SK-N-SH (cell line): ENCODE data around the gene ACLY. TPM values are rescaled to one million over a fixed set of nuclear protein-coding genes. Genes with fewer than 3 reads are reported as not detected.

Experiments
- CTCF ChIA-PET: fragments of 300-600, 350-600 bp; formaldehyde crosslinking; extraction: SDS; loops from one replicate; lab custom pipeline; 2021; lab: Yijun Ruan, JAX
- POLR2A ChIA-PET: fragments of 350-600 bp; sonication (Branson Sonifier 250); formaldehyde crosslinking; extraction: SDS; loops from one replicate; lab custom pipeline; 2020; ENCODE audit warnings: antibody characterized with exemption, inconsistent platforms; lab: Yijun Ruan, JAX
- DNase-seq: peaks from one replicate; pipeline ENCODE4 v3.0.0; 2012
- H2AFZ ChIP-seq: fragments of 200-600 bp; sonication (generic); 2 replicates; pipeline ENCODE4 v1.8.1; 2016; ENCODE audit warnings: antibody characterized with exemption, mild to moderate bottlenecking, low read depth
- H3F3A ChIP-seq: fragments of 200-600 bp; sonication (generic); replicated peaks from 2 replicates; pipeline ENCODE3; 2016; ENCODE audit warnings: antibody characterized with exemption, mild to moderate bottlenecking; ENCODE audit not compliant: insufficient read depth
- H3K27ac ChIP-seq, 2 experiments: fragments of 200-500 bp in 1 of 2; fragments of 200-600 bp in 1 of 2; sonication (Bioruptor generic) in 1 of 2; sonication (generic), shearing (Covaris generic) in 1 of 2; 2 replicates each; pipeline versions ENCODE4 v1.5.1 to v1.6.1; 2014 to 2016; ENCODE audit warnings: low read depth in 2 of 2, inconsistent platforms in 1 of 2, low read length in 1 of 2, mild to moderate bottlenecking in 1 of 2, mixed read lengths in 1 of 2
- H3K27me3 ChIP-seq: fragments of 200-600 bp; sonication (generic), shearing (Covaris generic); 2 replicates; pipeline ENCODE4 v1.6.1; 2016; ENCODE audit warnings: mixed run types; ENCODE audit not compliant: insufficient read depth
- H3K36me3 ChIP-seq, 2 experiments: fragments of 200-500 bp in 1 of 2; fragments of 200-600 bp in 1 of 2; sonication (Bioruptor generic) in 1 of 2; sonication (generic) in 1 of 2; replicated peaks in 1 of 2; 2 replicates each; pipeline versions ENCODE3 to v1.5.1; 2014 to 2016; ENCODE audit warnings: low read length in 1 of 2, mild to moderate bottlenecking in 1 of 2; ENCODE audit not compliant: insufficient read depth in 2 of 2, control insufficient read depth in 1 of 2
- H3K4me1 ChIP-seq, 2 experiments: fragments of 200-500 bp in 1 of 2; fragments of 200-600 bp in 1 of 2; sonication (Bioruptor generic) in 1 of 2; sonication (generic), shearing (Covaris generic) in 1 of 2; 2 replicates each; pipeline versions ENCODE4 v1.5.1 to v1.6.1; 2014 to 2016; ENCODE audit warnings: low read depth in 1 of 2, low read length in 1 of 2, mixed run types in 1 of 2; ENCODE audit not compliant: insufficient read depth in 2 of 2, control insufficient read depth in 1 of 2
- H3K4me2 ChIP-seq: fragments of 200-600 bp; sonication (generic), shearing (Covaris generic); 2 replicates; pipeline ENCODE4 v1.6.1; 2017; ENCODE audit warnings: mixed run types
- H3K4me3 ChIP-seq, 2 experiments: fragments of 200-500 bp in 1 of 2; fragments of 200-600 bp in 1 of 2; sonication (Bioruptor generic) in 1 of 2; sonication (generic), shearing (Covaris generic) in 1 of 2; 2 replicates each; pipeline versions ENCODE4 v1.5.1 to v1.8.1; 2014 to 2016; ENCODE audit warnings: low read depth in 2 of 2, inconsistent platforms in 1 of 2, low read length in 1 of 2, mild to moderate bottlenecking in 1 of 2, mixed read lengths in 1 of 2, moderate library complexity in 1 of 2
- H3K79me2 ChIP-seq: fragments of 200-600 bp; sonication (generic); 2 replicates; pipeline ENCODE4 v1.8.1; 2017; ENCODE audit warnings: mild to moderate bottlenecking; ENCODE audit not compliant: insufficient read depth
- H3K9ac ChIP-seq: fragments of 200-600 bp; sonication (generic); 2 replicates; pipeline ENCODE4 v1.6.1; 2017; ENCODE audit warnings: mixed run types
- H3K9me2 ChIP-seq: fragments of 200-600 bp; sonication (generic); 2 replicates; pipeline ENCODE4 v1.6.1; 2017; ENCODE audit warnings: mixed run types
- H3K9me3 ChIP-seq: fragments of 200-600 bp; sonication (generic); 2 replicates; pipeline ENCODE4 v1.6.1; 2017; ENCODE audit warnings: mixed run types, mild to moderate bottlenecking, moderate library complexity
- H4K20me1 ChIP-seq: fragments of 200-600 bp; sonication (generic); 2 replicates; pipeline ENCODE4 v1.6.1; 2017; ENCODE audit warnings: mild to moderate bottlenecking, mixed run types; ENCODE audit not compliant: insufficient read depth
- CHD2 ChIP-seq: fragments of 150-350 bp; IDR thresholded peaks from 2 replicates; pipeline ENCODE4 v1.6.1; 2018; ENCODE audit warnings: low read length; ENCODE audit not compliant: partially characterized antibody
- EP300 ChIP-seq, 2 experiments: IDR thresholded peaks; 2 replicates each; pipeline versions ENCODE4 v1.4.0 to v1.6.1; 2012; ENCODE audit warnings: borderline replicate concordance in 1 of 2, low read depth in 1 of 2, low read length in 1 of 2
- EZH2phosphoT487 ChIP-seq: fragments of 200-600 bp; sonication (generic); IDR thresholded peaks from 2 replicates; pipeline ENCODE4 v1.6.1; 2017; ENCODE audit warnings: low read depth, mixed run types, mild to moderate bottlenecking, antibody characterized with exemption, moderate library complexity, borderline replicate concordance
- FOXJ3 ChIP-seq: sonication (generic); formaldehyde crosslinking; IDR thresholded peaks from 2 replicates; pipeline ENCODE4 v1.5.1; 2020; ENCODE audit warnings: mild to moderate bottlenecking, missing genetic modification reagents
- GABPA ChIP-seq: IDR thresholded peaks from 2 replicates; pipeline ENCODE4 v1.4.0; 2012; ENCODE audit warnings: low read depth, mild to moderate bottlenecking
- JUND ChIP-seq: IDR thresholded peaks from 2 replicates; pipeline ENCODE4 v1.4.0; 2012
- MEF2A ChIP-seq: IDR thresholded peaks from 2 replicates; pipeline ENCODE4 v1.4.0; 2012; ENCODE audit warnings: low read depth, borderline replicate concordance
- MXI1 ChIP-seq: IDR thresholded peaks from 2 replicates; pipeline ENCODE4 v1.6.1; 2012; ENCODE audit warnings: mild to moderate bottlenecking, low read depth, low read length, improper control_type of control experiment
- NFIC ChIP-seq: IDR thresholded peaks from 2 replicates; pipeline ENCODE4 v1.4.0; 2012; ENCODE audit warnings: borderline replicate concordance
- POLR2AphosphoS5 ChIP-seq: IDR thresholded peaks from 2 replicates; pipeline ENCODE4 v1.6.1; 2012; ENCODE audit warnings: low read depth, low read length
- RCOR1 ChIP-seq: fragments of 150-350 bp; IDR thresholded peaks from 2 replicates; pipeline ENCODE4 v1.6.1; 2017; ENCODE audit warnings: antibody characterized with exemption, low read length
- REST ChIP-seq: IDR thresholded peaks from 2 replicates; pipeline ENCODE4 v1.6.1; 2012; ENCODE audit warnings: mild to moderate bottlenecking, low read depth, low read length, moderate library complexity
- RFX5 ChIP-seq: IDR thresholded peaks from 2 replicates; pipeline ENCODE4 v1.6.1; 2012; ENCODE audit warnings: mild to moderate bottlenecking, improper control_type of control experiment, low read length
- RXRA ChIP-seq: IDR thresholded peaks from 2 replicates; pipeline ENCODE4 v1.4.0; 2012; ENCODE audit warnings: low read depth, mild to moderate bottlenecking, borderline replicate concordance
- TEAD4 ChIP-seq: IDR thresholded peaks from 2 replicates; pipeline ENCODE4 v1.4.0; 2012; ENCODE audit warnings: mild to moderate bottlenecking, borderline replicate concordance; ENCODE audit not compliant: insufficient read depth
- ZBTB33 ChIP-seq: IDR thresholded peaks from 2 replicates; pipeline ENCODE4 v1.4.0; 2012; ENCODE audit warnings: low read depth, borderline replicate concordance
- WGBS: methylation state at CpG from one replicate; pipeline ENCODE4 v1.1.6; 2017; ENCODE audit warnings: low lambda C conversion rate; 5-methylcytosine and 5-hydroxymethylcytosine counted together
- polyA plus RNA-seq, 3 experiments: library from polyadenylated mRNA; depleted of rRNA; stranded (reverse); fragments of >200 nt; gene quantifications; 2 replicates each; pipeline ENCODE4 v1.2.3, GENCODE V29; 2012
- TF ChIP-seq, protein P1 (sequence below): IDR thresholded peaks from 2 replicates; pipeline ENCODE4 v1.4.0; 2012; ENCODE audit warnings: low read depth, borderline replicate concordance

Gene ACLY
- polyA plus RNA-seq, 1 of the 3 experiments (the other 2 are of a cell fraction): 163 TPM

DNA sequence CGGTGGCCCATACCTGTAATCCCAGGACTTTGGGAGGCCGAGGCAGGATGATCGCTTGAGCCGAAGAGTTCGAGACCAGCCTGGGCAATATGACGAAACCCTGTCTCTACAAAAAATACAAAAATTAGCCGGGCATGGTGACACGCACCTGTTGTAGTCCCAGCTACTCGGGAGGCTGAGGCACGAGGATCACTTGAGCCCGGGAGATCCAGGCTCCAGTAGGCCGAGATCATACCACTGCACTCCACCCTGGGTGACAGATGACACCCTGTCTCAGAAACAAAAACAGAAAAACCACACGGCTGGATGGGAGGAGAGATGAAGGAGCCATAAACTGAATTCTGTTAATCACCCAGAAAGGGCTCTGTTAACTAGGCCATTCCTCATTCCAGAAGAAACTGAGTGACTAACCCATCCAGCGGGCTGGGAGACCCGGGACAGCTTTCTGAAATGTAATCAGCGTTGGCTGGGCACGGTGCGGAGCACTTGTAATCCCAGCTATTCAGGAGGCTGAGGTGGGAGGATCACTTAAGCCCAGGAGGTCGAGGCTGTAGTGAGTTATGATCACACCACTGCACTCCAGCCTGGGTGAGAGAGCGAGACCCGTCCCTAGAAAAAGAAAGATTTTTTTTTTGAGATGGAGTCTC is 82.1 kb downstream of the ACLY start (continued):
- TF ChIP-seq ZBTB33: no peak
- TF ChIP-seq JUND: no peak
- no peak for TF ChIP-seq TEAD4
- TF ChIP-seq MXI1: no peak
- no peak for TF ChIP-seq RXRA
- no peak for TF ChIP-seq NFIC
- TF ChIP-seq, protein P1, sequence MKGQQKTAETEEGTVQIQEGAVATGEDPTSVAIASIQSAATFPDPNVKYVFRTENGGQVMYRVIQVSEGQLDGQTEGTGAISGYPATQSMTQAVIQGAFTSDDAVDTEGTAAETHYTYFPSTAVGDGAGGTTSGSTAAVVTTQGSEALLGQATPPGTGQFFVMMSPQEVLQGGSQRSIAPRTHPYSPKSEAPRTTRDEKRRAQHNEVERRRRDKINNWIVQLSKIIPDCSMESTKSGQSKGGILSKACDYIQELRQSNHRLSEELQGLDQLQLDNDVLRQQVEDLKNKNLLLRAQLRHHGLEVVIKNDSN: no peak
- TF ChIP-seq RFX5: no peak
- TF ChIP-seq, all 33 proteins: peak for 0

DNA sequence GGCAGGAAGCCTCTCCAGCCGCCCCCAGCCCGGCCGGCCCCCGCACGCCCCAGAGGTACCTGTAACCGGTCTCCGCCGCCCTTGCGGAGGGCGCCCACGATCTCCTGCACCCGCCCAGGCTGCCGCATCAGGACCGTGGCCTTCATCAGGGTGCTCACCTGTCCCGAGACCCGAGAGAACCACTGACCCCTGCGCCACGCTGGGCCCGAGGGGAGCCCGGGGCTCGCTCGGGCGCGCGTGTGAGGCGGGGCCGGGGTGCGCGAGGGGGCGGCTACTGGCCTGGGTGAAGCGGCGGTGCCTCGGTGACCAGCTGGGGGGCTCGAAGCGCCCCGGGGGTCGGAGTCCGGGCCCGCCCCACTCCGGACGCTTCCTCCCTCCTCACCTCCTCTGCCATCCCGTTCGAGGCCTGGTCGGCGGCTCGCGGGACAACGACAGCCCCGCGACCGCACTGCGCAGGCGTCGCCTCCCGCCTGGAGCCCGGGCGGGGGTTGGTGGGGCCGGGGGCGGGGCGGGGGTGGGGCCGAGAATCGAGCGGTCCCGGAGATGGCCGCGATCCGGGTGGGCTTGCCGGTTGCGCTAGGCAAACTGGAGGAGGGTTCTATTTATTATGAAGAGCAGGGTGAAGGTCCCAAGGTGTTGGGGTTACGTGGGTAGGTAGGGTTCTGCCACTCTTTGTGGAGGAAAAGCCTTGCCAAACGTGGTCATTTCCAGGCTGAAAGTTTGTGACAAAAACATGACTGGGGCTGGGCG is 82.8 kb downstream of the ACLY start, which contains the start of gene NT5C3B:
Gene NT5C3B, minus strand, starts transcription at position 433 of the 750 bp plus-strand sequence. Its CDS starts 39 bp downstream, at position 394.
- peak; percentile 98 for DNase-seq
- H3K4me1 ChIP-seq: peaks cover 0 to 8% of the 10 kb centered on the region in 2 experiments; a peak in 1 of 4 replicates
- no peaks in the 10 kb centered on the region for H3K9me2 ChIP-seq
- peaks cover 7 to 23% of the 10 kb centered on the region in 2 experiments for H3K36me3 ChIP-seq
- H3K4me2 ChIP-seq: peak within 1 kb of the TSS; percentile 95
- peaks cover 20% of the 10 kb centered on the region; the same call in 1 of the 2 replicates for H3K79me2 ChIP-seq
- no peaks in the 10 kb centered on the region for H3K27me3 ChIP-seq
- no peaks in the 10 kb centered on the region for H3F3A ChIP-seq
- H3K9ac ChIP-seq: peak within 1 kb of the TSS; percentile 82
- peak within 1 kb of the TSS; percentile 71 to 91 for H3K4me3 ChIP-seq
- H2AFZ ChIP-seq: peak within 1 kb of the TSS; percentile 96
- CTCF ChIA-PET: interaction anchor here (1.5 to 1.8 kb wide), 4 partner anchors 10 to 124 kb away, joined by 4 to 8 read pairs (median 6); partner anchors contain the start of gene P3H4
- H3K27ac ChIP-seq: peak within 1 kb of the TSS in 1 of 2 experiments; percentile 40; a peak in 1 of 4 replicates
- WGBS: 2% methylated on average over 22 of the region's 72 CpGs
- H3K9me3 ChIP-seq: no peaks in the 10 kb centered on the region
- no peaks in the 10 kb centered on the region for H4K20me1 ChIP-seq
- POLR2A ChIA-PET: interaction anchor here (1.1 to 2.2 kb wide), 2 partner anchors 25 to 29 kb away, joined by 3 to 6 read pairs; partner anchors contain the start of genes KLHL11 and P3H4
- TF ChIP-seq RXRA (no peak), EP300 (IDR thresholded peaks at IDR 0.05; ENCODE audit: borderline replicate concordance in 1 of 2, low read depth in 1 of 2, low read length in 1 of 2) (no peak), FOXJ3 (CRISPR knock-in tag) (no peak), REST (no peak), MXI1 (peak; percentile 35; the same call in 1 of the 2 replicates), ZBTB33 (no peak), NFIC (no peak), GABPA (no peak), POLR2AphosphoS5 (peak; percentile 41; the same call in 1 of the 2 replicates), RCOR1 (no peak), MEF2A (no peak), EZH2phosphoT487 (no peak), CHD2 (no peak)
- TF ChIP-seq, protein P1: no peak
